HEK293T (cell line): ENCODE data around the gene YWHAQ.

Experiments used
- ARNT ChIP-seq: fragments of 450-650 bp; IDR thresholded peaks from 2 replicates; pipeline ENCODE4 v1.6.1; 2017; ENCODE audit warnings: mild to moderate bottlenecking
- BHLHE40 ChIP-seq: fragments of 450-650 bp; IDR thresholded peaks from 2 replicates; pipeline ENCODE4 v1.6.1; 2016; ENCODE audit warnings: mild to moderate bottlenecking, moderate library complexity, borderline replicate concordance
- CTBP1 ChIP-seq: fragments of 450-650 bp; IDR thresholded peaks from 2 replicates; pipeline ENCODE4 v1.6.1; 2016; ENCODE audit warnings: borderline replicate concordance
- ELF4 ChIP-seq: fragments of 450-650 bp; IDR thresholded peaks from 2 replicates; pipeline ENCODE4 v1.6.1; 2017; ENCODE audit warnings: antibody characterized with exemption
- FOXA1 ChIP-seq: fragments of 450-650 bp; IDR thresholded peaks from 2 replicates; pipeline ENCODE4 v1.6.1; 2016; ENCODE audit warnings: mild to moderate bottlenecking
- FOXK2 ChIP-seq: fragments of 450-650 bp; IDR thresholded peaks from 2 replicates; pipeline ENCODE4 v1.6.1; 2016; ENCODE audit warnings: mild to moderate bottlenecking
- FOXM1 ChIP-seq: fragments of 450-650 bp; IDR thresholded peaks from 2 replicates; pipeline ENCODE4 v1.6.1; 2017; ENCODE audit warnings: mild to moderate bottlenecking, borderline replicate concordance
- HDGF ChIP-seq: fragments of 450-650 bp; IDR thresholded peaks from 2 replicates; pipeline ENCODE4 v1.6.1; 2017; ENCODE audit warnings: antibody characterized with exemption, borderline replicate concordance
- LEF1 ChIP-seq: fragments of 450-650 bp; IDR thresholded peaks from 2 replicates; pipeline ENCODE4 v1.6.1; 2017; ENCODE audit warnings: mild to moderate bottlenecking, borderline replicate concordance
- SP1 ChIP-seq: fragments of 450-650 bp; IDR thresholded peaks from 2 replicates; pipeline ENCODE4 v1.6.1; 2017
- SUZ12 ChIP-seq: fragments of 450-650 bp; IDR thresholded peaks from 2 replicates; pipeline ENCODE4 v1.6.1; 2016; ENCODE audit warnings: mild to moderate bottlenecking
- ZNF384 ChIP-seq: fragments of 450-650 bp; IDR thresholded peaks from 2 replicates; pipeline ENCODE4 v1.6.1; 2016
- TF ChIP-seq, protein P1 (sequence below): fragments of 450-650 bp; IDR thresholded peaks from 2 replicates; pipeline ENCODE4 v1.6.1; 2016

DNA sequence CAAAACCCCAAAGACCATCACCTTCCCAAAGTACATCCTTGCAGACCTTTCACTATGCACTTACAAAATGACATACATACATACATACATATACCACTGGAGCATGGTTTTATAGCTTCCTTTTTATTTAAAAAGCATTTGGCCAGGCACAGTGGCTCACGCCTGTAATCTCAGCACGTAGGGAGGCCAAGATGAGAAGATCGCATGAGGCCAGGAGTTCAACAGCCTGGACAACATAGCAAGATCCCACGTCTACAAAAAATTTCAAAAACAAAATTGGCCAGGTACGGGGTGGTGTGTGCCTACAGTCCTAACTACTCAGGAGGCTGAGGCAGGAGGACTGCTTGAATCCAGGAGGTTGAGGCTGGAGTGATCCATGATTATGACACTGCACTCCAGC, 45.3 kb downstream of the YWHAQ start:
- TF ChIP-seq ELF4 (no peak), BHLHE40 (no peak), FOXM1 (no peak), HDGF (no peak), FOXK2 (no peak), LEF1 (no peak), FOXA1 (no peak), SUZ12 (no peak), ARNT (no peak), ZNF384 (no peak), CTBP1 (no peak), SP1 (no peak)
- TF ChIP-seq, protein P1, sequence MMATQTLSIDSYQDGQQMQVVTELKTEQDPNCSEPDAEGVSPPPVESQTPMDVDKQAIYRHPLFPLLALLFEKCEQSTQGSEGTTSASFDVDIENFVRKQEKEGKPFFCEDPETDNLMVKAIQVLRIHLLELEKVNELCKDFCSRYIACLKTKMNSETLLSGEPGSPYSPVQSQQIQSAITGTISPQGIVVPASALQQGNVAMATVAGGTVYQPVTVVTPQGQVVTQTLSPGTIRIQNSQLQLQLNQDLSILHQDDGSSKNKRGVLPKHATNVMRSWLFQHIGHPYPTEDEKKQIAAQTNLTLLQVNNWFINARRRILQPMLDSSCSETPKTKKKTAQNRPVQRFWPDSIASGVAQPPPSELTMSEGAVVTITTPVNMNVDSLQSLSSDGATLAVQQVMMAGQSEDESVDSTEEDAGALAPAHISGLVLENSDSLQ = no peak
